Activated CD8-positive, alpha-beta T cell treated with anti-CD3 and anti-CD28 coated beads, Interleukin-2, amount 10 ng/mL, durations not matched to agents 7 days and 5 days (primary cell): ENCODE results near the gene ETV6. TPM values are rescaled to one million over a fixed set of nuclear protein-coding genes. Genes with fewer than 3 reads are reported as not detected.
A peak's percentile ranks its signal among the peaks of the same experiment; 100 is the strongest.

ENCODE experiments used
- ATAC-seq: fragments of 150-1000 bp; cut with Tn5 transposase; one replicate; pipeline ENCODE4 v1.10.0; 2021; ENCODE audit warnings: moderate library complexity
- CTCF ChIA-PET: fragments of 350-600 bp; sonication (Branson Sonifier 250); formaldehyde crosslinking; loops from one replicate; lab custom pipeline; 2021; ENCODE audit warnings: antibody characterized with exemption; lab: Charles Lee
- POLR2A ChIA-PET: fragments of 350-600 bp; sonication (Branson Sonifier 250); formaldehyde crosslinking; loops from one replicate; lab custom pipeline; 2021; ENCODE audit warnings: antibody characterized with exemption; lab: Charles Lee
- DNase-seq: peaks from one replicate; pipeline ENCODE4 v3.0.0-alpha.2; 2020
- H3K27ac Mint-ChIP-seq: one replicate; pipeline ENCODE4 v1.8.0; 2021; ENCODE audit warnings: mild to moderate bottlenecking, mixed read lengths
- H3K27me3 Mint-ChIP-seq: one replicate; pipeline ENCODE4 v1.8.0; 2021; ENCODE audit warnings: low read depth, mixed read lengths
- H3K36me3 Mint-ChIP-seq: one replicate; pipeline ENCODE4 v1.8.0; 2021; ENCODE audit warnings: low read depth, mixed read lengths
- H3K4me1 Mint-ChIP-seq: one replicate; pipeline ENCODE4 v1.8.0; 2021; ENCODE audit warnings: low read depth, mixed read lengths
- H3K4me3 Mint-ChIP-seq: one replicate; pipeline ENCODE4 v1.8.0; 2021; ENCODE audit warnings: mild to moderate bottlenecking, mixed read lengths
- H3K9me3 Mint-ChIP-seq: one replicate; pipeline ENCODE4 v1.8.0; 2022; ENCODE audit warnings: mixed read lengths; ENCODE audit not compliant: insufficient read depth
- total RNA-seq, 2 experiments: library from RNA; stranded (reverse); gene quantifications; one replicate each; pipeline ENCODE4 v1.2.3, GENCODE V29; 2021

Gene ETV6
- total RNA-seq, 2 experiments from 2014 or later: 22.1 to 26.1 TPM

DNA sequence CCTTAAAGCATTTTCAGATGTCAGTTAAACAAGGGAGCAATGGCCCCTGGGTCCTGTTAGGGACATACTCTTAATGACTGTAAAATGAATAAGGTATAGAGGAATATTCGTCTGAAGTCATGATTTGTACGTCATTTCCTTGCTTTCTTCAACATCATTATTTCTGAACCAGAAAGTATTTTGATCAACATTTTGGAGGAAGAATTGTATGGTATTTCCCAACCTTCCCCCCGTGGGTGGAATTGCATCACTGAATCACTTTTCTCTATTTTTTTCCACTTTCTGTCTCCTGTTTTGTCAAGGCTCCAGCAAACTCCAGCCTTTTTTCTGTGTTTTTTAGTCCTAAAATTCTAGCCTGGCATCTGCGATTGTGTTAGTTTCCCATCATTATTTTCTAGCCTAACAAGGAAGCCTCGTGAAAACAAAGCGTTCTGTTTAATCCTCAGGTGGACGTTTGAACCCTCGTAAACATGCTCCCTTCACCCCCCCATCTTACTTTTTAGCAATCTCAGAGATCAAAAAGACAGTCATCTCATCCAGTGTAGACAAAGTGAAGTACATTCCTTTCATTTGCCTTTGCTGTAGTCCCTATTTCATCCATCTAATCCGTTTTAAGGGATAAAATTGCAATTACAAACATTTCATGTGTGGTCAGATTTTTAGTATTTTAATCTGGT, 62.3 kb downstream of the ETV6 start:
- ATAC-seq (no peak), DNase-seq (no peak)
- ChIA-PET CTCF (no interaction called here), POLR2A (no interaction called here)
- H3K36me3 Mint-ChIP-seq: peaks cover 7% of the 10 kb centered on the region
- H3K4me3 Mint-ChIP-seq: no peak overlapping the region
- no peaks in the 10 kb centered on the region for H3K4me1 Mint-ChIP-seq
- no peak overlapping the region for H3K27ac Mint-ChIP-seq
- no peaks in the 10 kb centered on the region for H3K27me3 Mint-ChIP-seq
- no peaks in the 10 kb centered on the region for H3K9me3 Mint-ChIP-seq

DNA sequence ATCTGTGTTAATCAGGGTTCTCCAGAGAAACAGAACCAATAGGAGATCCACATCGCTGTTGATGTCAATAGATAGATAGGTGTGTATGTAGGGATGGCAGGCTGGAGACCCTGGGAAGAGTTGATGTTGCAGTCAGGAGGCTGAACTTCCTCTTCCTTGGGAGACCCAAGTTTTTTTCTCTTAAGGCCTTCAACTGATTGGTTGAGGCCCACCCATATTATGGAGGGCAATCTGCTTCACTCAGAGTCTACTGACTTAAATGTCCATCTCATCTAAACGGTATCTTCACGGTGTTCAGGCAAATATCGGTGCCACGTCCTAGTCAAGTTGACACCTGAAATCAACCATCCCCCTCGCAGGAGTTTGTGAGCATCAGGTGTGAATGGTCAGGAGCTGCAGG, 63.0 kb downstream of the ETV6 start:
- ATAC-seq (no peak), DNase-seq (no peak)
- H3K9me3 Mint-ChIP-seq: no peaks in the 10 kb centered on the region
- peaks cover 7% of the 10 kb centered on the region for H3K36me3 Mint-ChIP-seq
- H3K4me1 Mint-ChIP-seq: no peaks in the 10 kb centered on the region
- ChIA-PET POLR2A (no interaction called here), CTCF (no interaction called here)
- H3K27me3 Mint-ChIP-seq: no peaks in the 10 kb centered on the region
- no peak overlapping the region for H3K4me3 Mint-ChIP-seq
- H3K27ac Mint-ChIP-seq: no peak overlapping the region

DNA sequence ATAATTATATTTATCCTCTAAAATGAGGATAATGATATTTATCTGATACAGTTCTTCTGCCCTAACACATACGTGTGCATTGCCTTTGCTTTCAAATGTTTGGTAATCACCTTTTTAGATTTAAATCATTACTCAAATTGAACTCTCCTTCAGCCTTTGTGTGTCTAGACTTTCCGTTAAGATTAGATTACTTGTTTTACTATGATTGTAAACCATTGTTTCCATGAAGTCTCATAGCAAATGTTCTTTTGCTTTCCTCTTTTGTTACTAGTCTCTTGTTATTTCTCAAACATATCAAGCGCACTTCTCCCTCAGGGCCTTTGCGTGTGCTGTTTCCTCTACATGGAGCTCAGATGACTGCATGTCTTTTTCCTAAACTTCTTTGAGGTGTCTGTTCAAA, 63.7 kb downstream of the ETV6 start:
- peaks cover 4% of the 10 kb centered on the region for H3K4me1 Mint-ChIP-seq
- no peak for DNase-seq
- ATAC-seq: no peak
- ChIA-PET CTCF (no interaction called here), POLR2A (no interaction called here)
- H3K9me3 Mint-ChIP-seq: no peaks in the 10 kb centered on the region
- no peak overlapping the region for H3K4me3 Mint-ChIP-seq
- H3K36me3 Mint-ChIP-seq: peaks cover 7% of the 10 kb centered on the region
- no peaks in the 10 kb centered on the region for H3K27me3 Mint-ChIP-seq
- H3K27ac Mint-ChIP-seq: no peak overlapping the region

DNA sequence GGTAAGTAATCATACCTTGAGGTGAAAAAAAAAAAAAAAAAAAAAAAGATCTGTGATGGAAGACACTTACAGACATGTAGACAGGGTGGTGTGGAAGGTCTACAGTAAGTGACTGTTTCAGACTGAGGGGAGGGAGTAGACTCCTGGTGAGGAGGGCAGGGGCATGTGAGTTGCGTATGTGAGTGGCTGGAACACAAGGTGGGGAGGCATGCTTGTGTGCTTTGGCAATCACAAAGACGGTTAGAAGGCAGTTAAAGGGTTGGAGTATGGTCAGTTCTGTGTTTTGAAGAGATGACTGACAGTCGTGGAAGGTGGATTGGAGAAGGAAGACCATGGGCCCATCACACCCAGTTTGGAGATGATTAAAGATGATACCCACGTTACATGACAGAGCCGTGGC, 65.2 kb downstream of the ETV6 start:
- H3K27ac Mint-ChIP-seq: no peak overlapping the region
- H3K27me3 Mint-ChIP-seq: no peaks in the 10 kb centered on the region
- ChIA-PET CTCF (no interaction called here), POLR2A (no interaction called here)
- H3K36me3 Mint-ChIP-seq: peaks cover 7% of the 10 kb centered on the region
- H3K4me3 Mint-ChIP-seq: no peak overlapping the region
- no peaks in the 10 kb centered on the region for H3K9me3 Mint-ChIP-seq
- peaks cover 13% of the 10 kb centered on the region for H3K4me1 Mint-ChIP-seq
- no peak for ATAC-seq
- DNase-seq: no peak

DNA sequence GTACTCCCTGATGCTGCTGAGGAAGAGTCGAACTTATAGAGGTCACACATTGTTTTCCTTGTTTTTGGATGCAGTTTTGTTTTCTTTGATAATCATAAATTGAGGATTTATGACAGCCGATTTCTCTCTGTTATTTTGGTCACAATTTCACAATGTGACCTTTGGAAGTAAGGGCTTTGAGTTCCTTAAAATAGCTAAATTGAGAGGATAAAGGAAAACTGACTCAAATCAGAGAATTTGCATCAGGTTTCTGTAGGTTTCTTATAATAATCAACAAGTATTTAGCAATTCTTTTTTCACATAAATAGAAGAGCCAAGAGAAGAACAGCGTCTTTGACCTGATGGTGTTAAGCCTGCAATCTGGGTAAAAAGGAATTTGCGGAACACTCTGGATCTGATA, 66.1 kb downstream of the ETV6 start:
- POLR2A ChIA-PET: no interaction called here
- CTCF ChIA-PET: no interaction called here
- peaks cover 20% of the 10 kb centered on the region for H3K4me1 Mint-ChIP-seq

DNA sequence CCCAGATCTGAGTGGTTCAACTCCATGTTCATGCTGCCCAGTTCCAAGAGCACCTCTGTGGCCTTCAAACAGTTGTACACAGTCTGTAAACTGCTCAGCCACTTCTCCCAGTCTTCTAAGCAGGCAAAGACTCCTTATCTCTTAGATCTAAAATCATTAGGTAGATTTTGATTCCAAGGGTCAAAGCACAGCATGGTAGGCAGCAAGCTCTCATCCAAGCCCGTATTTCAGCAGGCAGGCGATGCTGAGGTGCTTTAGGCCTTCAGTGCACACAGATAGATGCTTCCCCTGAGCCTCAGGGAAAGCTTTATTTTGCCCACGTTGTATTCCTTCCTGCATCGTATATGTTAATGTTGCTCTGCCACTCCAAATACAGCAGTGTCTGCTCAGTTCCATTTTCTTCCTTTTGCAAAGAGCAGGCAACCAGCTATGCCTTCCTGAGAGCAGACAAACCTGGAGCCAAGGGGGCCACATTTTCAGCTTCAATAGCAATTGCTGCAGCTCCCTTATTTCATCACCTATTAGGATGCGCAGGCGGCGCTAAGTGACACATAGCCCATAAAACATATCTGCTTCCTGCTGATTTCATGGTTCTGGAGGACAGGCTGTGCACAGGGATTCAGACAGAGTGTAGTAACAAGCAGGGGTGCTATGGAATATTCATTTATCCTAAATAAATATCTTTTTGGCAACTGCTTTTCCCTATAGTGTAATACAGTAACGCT, 67.5 kb downstream of the ETV6 start:
- Mint-ChIP-seq H3K27ac (no peak overlapping the region), H3K27me3 (no peaks in the 10 kb centered on the region), H3K9me3 (no peaks in the 10 kb centered on the region), H3K4me1 (peaks cover 20% of the 10 kb centered on the region), H3K4me3 (no peak overlapping the region), H3K36me3 (peaks cover 7% of the 10 kb centered on the region)
- ChIA-PET POLR2A (no interaction called here), CTCF (interaction anchor here (0.8 kb wide), 1 partner anchor 101 kb away, joined by 3 read pairs; no protein-coding TSS in a partner anchor)
- no peak for DNase-seq
- ATAC-seq: no peak

More for the DNA sequence above, 66.1 kb downstream of the ETV6 start:
- DNase-seq: no peak
- Mint-ChIP-seq H3K27ac (no peak overlapping the region), H3K27me3 (no peaks in the 10 kb centered on the region), H3K36me3 (peaks cover 7% of the 10 kb centered on the region), H3K4me3 (no peak overlapping the region), H3K9me3 (no peaks in the 10 kb centered on the region)
- no peak for ATAC-seq

DNA sequence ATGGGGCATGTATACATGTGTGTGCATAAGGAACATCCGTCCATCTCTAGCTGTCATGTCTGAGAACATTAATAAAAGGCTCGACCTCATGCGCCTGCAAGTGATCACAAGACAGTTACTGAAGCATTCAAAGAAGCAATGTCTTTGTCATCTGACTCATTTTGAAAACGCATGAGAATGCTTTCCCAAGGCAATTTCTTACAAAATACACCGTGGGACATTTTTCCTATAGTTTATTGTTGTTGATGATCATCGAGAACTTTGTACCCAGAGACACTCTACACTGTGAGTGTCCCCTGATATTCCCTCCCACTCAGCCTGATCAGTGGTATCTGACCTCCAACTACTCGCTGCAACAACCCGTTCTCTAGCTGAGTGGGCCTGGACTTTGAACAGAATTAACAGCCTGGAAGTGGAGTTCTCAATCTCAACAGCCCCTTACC, 68.1 kb downstream of the ETV6 start:
- POLR2A ChIA-PET: no interaction called here
- CTCF ChIA-PET: interaction anchor here (0.5 kb wide), 1 partner anchor 1040 kb away, joined by 3 read pairs; no protein-coding TSS in a partner anchor
- H3K36me3 Mint-ChIP-seq: peaks cover 7% of the 10 kb centered on the region

DNA sequence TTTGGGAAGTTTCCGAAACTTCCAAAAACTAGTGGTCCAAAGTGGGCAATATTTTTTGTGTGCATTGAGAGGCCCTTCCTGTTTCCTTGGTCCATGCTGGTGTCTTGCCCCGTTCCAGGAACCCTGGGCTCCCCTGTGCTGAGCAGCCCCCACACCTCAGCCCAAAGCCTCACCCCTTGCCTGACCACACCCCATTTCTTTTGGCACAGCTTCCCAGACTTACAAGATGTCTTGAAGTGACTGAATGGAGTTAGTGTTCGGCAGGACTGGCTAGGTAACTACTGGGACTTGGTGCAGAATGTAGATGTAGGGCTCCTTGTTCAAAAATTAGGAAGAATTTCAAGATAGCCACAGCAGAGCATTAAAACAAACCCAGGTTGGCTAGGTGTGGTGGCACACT, 68.6 kb downstream of the ETV6 start:
- H3K9me3 Mint-ChIP-seq: no peaks in the 10 kb centered on the region
- H3K4me3 Mint-ChIP-seq: no peak overlapping the region
- no peak overlapping the region for H3K27ac Mint-ChIP-seq
- DNase-seq (no peak), ATAC-seq (no peak)
- peaks cover 20% of the 10 kb centered on the region for H3K4me1 Mint-ChIP-seq
- ChIA-PET CTCF (interaction anchor here (0.5 kb wide), 1 partner anchor 1039 kb away, joined by 3 read pairs; no protein-coding TSS in a partner anchor), POLR2A (no interaction called here)
- peaks cover 5% of the 10 kb centered on the region for H3K36me3 Mint-ChIP-seq
- no peaks in the 10 kb centered on the region for H3K27me3 Mint-ChIP-seq

More for the DNA sequence above, 68.1 kb downstream of the ETV6 start:
- Mint-ChIP-seq H3K4me3 (no peak overlapping the region), H3K9me3 (no peaks in the 10 kb centered on the region), H3K27me3 (no peaks in the 10 kb centered on the region), H3K4me1 (peaks cover 20% of the 10 kb centered on the region), H3K27ac (no peak overlapping the region)
- ATAC-seq (no peak), DNase-seq (no peak)

DNA sequence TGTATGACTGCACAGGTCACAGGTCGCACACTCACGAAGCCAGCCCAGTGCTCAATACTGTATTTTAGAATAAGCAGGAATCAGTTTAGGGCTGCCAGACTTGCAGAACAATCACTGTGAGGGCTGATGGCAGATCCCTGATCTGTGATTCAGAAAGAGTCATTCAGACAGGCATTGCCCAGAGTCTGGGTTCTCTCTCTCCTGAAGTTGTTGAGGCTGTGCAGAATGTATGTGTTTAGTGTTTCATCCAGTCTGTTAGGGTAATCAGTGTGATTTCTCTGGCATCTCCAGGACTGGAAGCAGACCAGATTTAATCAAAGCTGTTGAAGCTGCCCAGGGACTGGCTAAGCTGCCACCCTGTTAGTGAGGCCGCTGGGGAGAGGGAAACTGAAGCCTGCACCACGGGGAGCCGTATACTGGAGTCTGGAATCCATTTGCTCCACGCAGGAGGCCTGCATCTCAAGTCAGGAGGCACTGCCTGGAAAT, 69.3 kb downstream of the ETV6 start:
- DNase-seq (no peak), ATAC-seq (no peak)
- Mint-ChIP-seq H3K27ac (no peak overlapping the region), H3K27me3 (no peaks in the 10 kb centered on the region), H3K36me3 (peaks cover 5% of the 10 kb centered on the region), H3K9me3 (no peaks in the 10 kb centered on the region), H3K4me3 (no peak overlapping the region), H3K4me1 (peaks cover 20% of the 10 kb centered on the region)
- ChIA-PET CTCF (no interaction called here), POLR2A (interaction anchor here (0.6 kb wide), 1 partner anchor 225 kb away, joined by 3 read pairs; no protein-coding TSS in a partner anchor)

DNA sequence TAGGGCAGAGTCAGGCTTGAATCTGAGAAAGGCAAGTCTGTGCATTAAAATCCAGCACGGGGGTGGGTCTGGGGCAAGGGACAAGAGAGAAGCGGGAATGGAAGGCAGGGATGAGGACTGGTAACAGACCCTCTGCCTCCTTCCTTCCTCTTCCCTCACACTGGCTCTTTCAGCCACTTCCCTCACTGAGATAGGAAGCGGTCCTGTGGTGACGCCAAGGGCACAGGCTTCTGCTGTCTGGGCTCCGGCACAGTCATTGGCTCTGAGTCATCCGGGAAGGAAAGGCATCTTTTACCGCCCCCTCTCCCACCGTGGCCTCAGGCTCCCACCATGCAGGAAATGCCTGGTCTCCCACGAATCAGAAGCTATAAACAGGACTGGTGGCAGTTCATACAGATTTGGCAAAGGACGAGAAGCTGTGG, 70.2 kb downstream of the ETV6 start:
- ChIA-PET POLR2A (no interaction called here), CTCF (interaction anchor here (1.5 kb wide), 1 partner anchor 313 kb away, joined by 4 read pairs; no protein-coding TSS in a partner anchor)
- no peaks in the 10 kb centered on the region for H3K27me3 Mint-ChIP-seq
- H3K4me3 Mint-ChIP-seq: no peak overlapping the region
- peaks cover 20% of the 10 kb centered on the region for H3K4me1 Mint-ChIP-seq
- H3K36me3 Mint-ChIP-seq: peaks cover 3% of the 10 kb centered on the region
- peak; percentile 36 for DNase-seq
- H3K27ac Mint-ChIP-seq: peak overlapping the region; percentile 2
- H3K9me3 Mint-ChIP-seq: no peaks in the 10 kb centered on the region
- peak; percentile 55 for ATAC-seq

DNA sequence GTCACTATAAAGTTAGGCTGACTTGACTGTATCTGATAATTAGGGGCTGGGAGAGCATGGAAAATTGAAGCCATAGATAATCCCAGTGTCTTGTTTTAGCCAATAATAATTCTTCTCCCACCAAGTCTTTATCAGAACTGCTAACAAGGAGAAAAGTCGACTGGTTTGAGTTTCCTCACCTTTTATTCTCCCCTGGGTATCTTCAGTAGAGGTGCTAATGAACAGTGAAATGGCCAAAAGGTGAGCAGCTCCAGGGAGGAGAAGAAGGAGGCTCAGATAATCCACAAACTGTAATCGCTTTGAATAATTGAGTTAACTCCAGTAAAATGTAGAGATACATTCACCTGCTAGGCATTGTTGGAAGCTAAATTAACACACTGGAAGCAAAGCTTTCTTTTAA, 72.6 kb downstream of the ETV6 start:
- no peak for DNase-seq
- H3K9me3 Mint-ChIP-seq: no peaks in the 10 kb centered on the region
- ATAC-seq: no peak
- CTCF ChIA-PET: interaction anchor here (1.0 to 1.5 kb wide), 3 partner anchors 9 to 40 kb away, joined by 4 to 5 read pairs (median 5); no protein-coding TSS in a partner anchor
- POLR2A ChIA-PET: no interaction called here
- peaks cover 31% of the 10 kb centered on the region for H3K4me1 Mint-ChIP-seq
- peaks cover 7% of the 10 kb centered on the region for H3K36me3 Mint-ChIP-seq
- H3K27me3 Mint-ChIP-seq: no peaks in the 10 kb centered on the region
- no peak overlapping the region for H3K4me3 Mint-ChIP-seq
- H3K27ac Mint-ChIP-seq: no peak overlapping the region
